Endothelial cell of umbilical vein (primary cell): ENCODE results near the gene ERVK3-1. TPM values are rescaled to one million over a fixed set of nuclear protein-coding genes. Genes with fewer than 3 reads are reported as not detected.

Experiments
- BruUV-seq: library from RNA; stranded (reverse); fragments of 400-500 nt; replicated peaks from 2 replicates; lab custom pipeline; 2021; lab: Mats Ljungman, UMichigan
- CTCF ChIA-PET: fragments of 300-600, 350-600 bp; sonication (Branson Sonifier 250); formaldehyde crosslinking; loops from one replicate; lab custom pipeline; 2021; ENCODE audit warnings: antibody characterized with exemption, inconsistent platforms; lab: Charles Lee
- POLR2A ChIA-PET: fragments of 300-600, 350-600 bp; sonication (Branson Sonifier 250); formaldehyde crosslinking; loops from one replicate; lab custom pipeline; 2021; ENCODE audit warnings: antibody characterized with exemption, inconsistent platforms; lab: Charles Lee
- DNase-seq: peaks from one replicate; pipeline ENCODE4 v3.0.0-alpha.2; 2011; ENCODE audit warnings: low read depth, low spot score
- FAIRE-seq: peaks from 2 replicates; lab custom pipeline; 2011; peaks lifted over from hg19 to GRCh38; lab: Jason Lieb, UNC
- H2AFZ ChIP-seq: 2 replicates; pipeline ENCODE4 v1.6.0; 2012; ENCODE audit warnings: low read depth, low read length, control low read depth, inconsistent platforms
- H3K27ac ChIP-seq: 2 replicates; pipeline ENCODE4 v1.5.1; 2011; ENCODE audit warnings: low read depth, mild to moderate bottlenecking, control low read depth, low read length, moderate library complexity; ENCODE audit not compliant: insufficient read depth
- H3K27me3 ChIP-seq, 2 experiments: 2 replicates each; pipeline versions ENCODE4 v1.6.0 to v1.6.1; 2011; ENCODE audit warnings: low read length in 2 of 2, mixed read lengths in 1 of 2; ENCODE audit not compliant: control insufficient read depth in 2 of 2, insufficient read depth in 2 of 2
- H3K36me3 ChIP-seq, 2 experiments: 2 replicates in 1 of 2; 3 replicates in 1 of 2; pipeline ENCODE4 v1.5.1; 2011; ENCODE audit warnings: low read length in 2 of 2, mild to moderate bottlenecking in 1 of 2, moderate library complexity in 1 of 2; ENCODE audit not compliant: control insufficient read depth in 2 of 2, insufficient read depth in 2 of 2; ENCODE audit errors: extremely low read depth in 1 of 2
- H3K4me1 ChIP-seq: 3 replicates; pipeline ENCODE4 v1.5.1; 2011; ENCODE audit warnings: mild to moderate bottlenecking, low read length; ENCODE audit not compliant: control insufficient read depth, insufficient read depth; ENCODE audit errors: extremely low read depth
- H3K4me2 ChIP-seq: 2 replicates; pipeline ENCODE4 v1.6.1; 2011; ENCODE audit warnings: low read length, control low read depth, mixed read lengths; ENCODE audit not compliant: insufficient read depth
- H3K4me3 ChIP-seq, 3 experiments: fragments of 200-600 bp in 1 of 3; sonication (generic), shearing (Covaris generic) in 1 of 3; replicated peaks in 1 of 3; 2 replicates each; pipeline ENCODE4 v1.5.1; 2011 to 2016; ENCODE audit warnings: control low read depth in 3 of 3, low read length in 3 of 3, mild to moderate bottlenecking in 2 of 3, inconsistent platforms in 1 of 3, low read depth in 1 of 3, moderate library complexity in 1 of 3; ENCODE audit not compliant: insufficient read depth in 1 of 3
- H3K79me2 ChIP-seq: 2 replicates; pipeline ENCODE4 v1.6.0; 2012; ENCODE audit warnings: low read length, inconsistent platforms; ENCODE audit not compliant: control insufficient read depth, insufficient read depth
- H3K9ac ChIP-seq: replicated peaks from 2 replicates; pipeline ENCODE3; 2011; ENCODE audit warnings: low read length, control low read depth; ENCODE audit not compliant: insufficient read depth; ENCODE audit errors: extremely low read depth
- H3K9me1 ChIP-seq: replicated peaks from 3 replicates; pipeline ENCODE4 v1.6.0; 2011; ENCODE audit warnings: mild to moderate bottlenecking, low read length; ENCODE audit not compliant: control insufficient read depth, insufficient read depth; ENCODE audit errors: extremely low read depth
- H3K9me3 ChIP-seq: replicated peaks from 2 replicates; pipeline ENCODE4 v1.5.1; 2012; ENCODE audit warnings: low read length, inconsistent platforms; ENCODE audit not compliant: control insufficient read depth, insufficient read depth
- H4K20me1 ChIP-seq: replicated peaks from 2 replicates; pipeline ENCODE3; 2011; ENCODE audit warnings: mild to moderate bottlenecking, low read length; ENCODE audit not compliant: control insufficient read depth, insufficient read depth; ENCODE audit errors: extremely low read depth
- FOS ChIP-seq: IDR thresholded peaks from 2 replicates; pipeline ENCODE4 v1.6.1; 2011; ENCODE audit warnings: mild to moderate bottlenecking, low read length, moderate library complexity, borderline replicate concordance; ENCODE audit not compliant: insufficient read depth
- GATA2 ChIP-seq: IDR thresholded peaks from 2 replicates; pipeline ENCODE4 v1.7.0; 2011; ENCODE audit warnings: low read depth, mild to moderate bottlenecking, moderate library complexity, mixed read lengths, low read length; ENCODE audit not compliant: insufficient read length, insufficient read depth
- JUN ChIP-seq: IDR thresholded peaks from 2 replicates; pipeline ENCODE4 v1.6.1; 2011; ENCODE audit warnings: borderline replicate concordance, low read depth; ENCODE audit not compliant: insufficient read length, insufficient read depth
- MYC ChIP-seq: IDR thresholded peaks from one replicate; pipeline ENCODE4 v1.6.1; 2011; ENCODE audit warnings: mild to moderate bottlenecking, low read depth, low read length
- POLR2AphosphoS5 ChIP-seq: IDR thresholded peaks from 2 replicates; pipeline ENCODE4 v1.6.1; 2012; ENCODE audit warnings: low read depth, mild to moderate bottlenecking, control low read depth, low read length, moderate library complexity; ENCODE audit not compliant: insufficient read depth
- dilution Hi-C: fragments of 300-500 bp; cut with MboI; formaldehyde crosslinking; loops from one replicate; pipeline ENCODE4 v1.15.0; 2019; ENCODE audit warnings: low sequenced_read_pairs; ENCODE audit not compliant: extremely low pct_ligation_motif_present
- intact Hi-C: fragments of 100-400 bp; cut with micrococcal nuclease; formaldehyde crosslinking; loops from one replicate; pipeline ENCODE4 v1.10.0; 2022
- polyA plus RNA-seq, 4 experiments: library from polyadenylated mRNA; depleted of rRNA in 3 of 4; stranded (reverse) in 3 of 4; unstranded in 1 of 4; fragments of >200 nt; gene quantifications; 2 replicates each; pipeline versions ENCODE4 v1.2.1 to v1.2.3, GENCODE V29; 2011 to 2012; ENCODE audit warnings: missing spikeins in 1 of 4
- total RNA-seq: library from RNA; stranded (reverse); gene quantifications from 2 replicates; pipeline ENCODE4 v1.2.3, GENCODE V29; 2021
- TF ChIP-seq, protein P1 (sequence below), 2 donors: IDR thresholded peaks; 1 replicate in 1 of 2; 2 replicates in 1 of 2; pipeline ENCODE4 v1.5.1; 2011; ENCODE audit warnings: low read length in 2 of 2, mild to moderate bottlenecking in 2 of 2, moderate library complexity in 2 of 2, control low read depth in 1 of 2, inconsistent platforms in 1 of 2, low read depth in 1 of 2; ENCODE audit not compliant: insufficient read depth in 1 of 2; ENCODE audit errors: extremely low read depth in 1 of 2
- TF ChIP-seq, protein P2 (sequence below): IDR thresholded peaks from 2 replicates; pipeline ENCODE4 v1.6.1; 2011; ENCODE audit not compliant: insufficient read depth, insufficient read length

ERVK3-1 gene
- total and polyA plus RNA-seq, 2 donors (not counting 3 experiments of a cell fraction or from before 2014, with no cell fraction given) = 25.8 to 29.3 TPM

DNA sequence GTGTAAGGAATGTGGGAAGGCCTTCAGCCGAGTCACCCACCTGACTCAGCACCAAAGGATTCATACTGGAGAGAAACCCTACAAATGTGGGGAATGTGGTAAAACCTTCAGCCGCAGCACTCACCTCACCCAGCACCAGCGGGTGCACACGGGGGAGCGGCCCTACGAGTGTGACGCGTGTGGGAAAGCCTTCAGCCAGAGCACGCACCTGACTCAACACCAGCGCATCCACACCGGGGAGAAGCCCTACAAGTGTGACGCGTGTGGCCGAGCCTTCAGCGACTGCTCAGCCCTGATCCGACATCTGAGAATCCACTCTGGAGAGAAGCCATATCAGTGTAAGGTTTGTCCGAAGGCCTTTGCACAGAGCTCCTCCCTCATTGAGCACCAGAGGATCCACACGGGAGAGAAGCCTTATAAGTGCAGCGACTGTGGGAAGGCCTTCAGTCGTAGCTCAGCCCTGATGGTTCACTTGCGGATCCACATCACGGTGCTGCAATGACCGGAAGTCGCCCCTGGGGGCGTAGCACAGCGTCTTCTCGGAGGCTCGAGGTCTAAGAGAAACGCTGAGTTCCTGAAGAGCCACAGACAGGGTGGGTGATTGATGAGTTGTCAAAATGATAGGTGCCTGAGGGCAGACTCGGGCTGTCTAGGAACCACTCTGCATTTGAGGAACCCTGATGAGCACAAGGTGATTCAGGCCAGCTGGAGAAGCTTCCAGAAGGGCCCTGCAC lies 33.8 kb downstream of the ERVK3-1 start:
- intact Hi-C loops = no loop called here
- no peaks in the 10 kb centered on the region for H3K27me3 ChIP-seq
- dilution Hi-C loops = no loop called here
- no peaks in the 10 kb centered on the region for H3K4me1 ChIP-seq
- peaks cover 0 to 22% of the 10 kb centered on the region in 2 experiments for H3K36me3 ChIP-seq
- no peak overlapping the region for H3K4me2 ChIP-seq
- ChIA-PET CTCF (interaction anchor here (1.4 kb wide), 1 partner anchor 11 kb away, joined by 3 read pairs; no protein-coding TSS in a partner anchor), POLR2A (no interaction called here)
- H3K9me1 ChIP-seq = no peaks in the 10 kb centered on the region
- no peak overlapping the region for H3K9ac ChIP-seq
- BruUV-seq = no TSS peak
- no peaks in the 10 kb centered on the region for H4K20me1 ChIP-seq
- H2AFZ ChIP-seq = no peak overlapping the region
- no peak overlapping the region for H3K4me3 ChIP-seq
- peaks cover 2% of the 10 kb centered on the region for H3K9me3 ChIP-seq
- no peak overlapping the region for H3K27ac ChIP-seq
- H3K79me2 ChIP-seq = no peaks in the 10 kb centered on the region
- FAIRE-seq (no peak), DNase-seq (no peak)
- no peak for TF ChIP-seq FOS
- no peak for TF ChIP-seq JUN
- no peak for TF ChIP-seq GATA2
- TF ChIP-seq, protein P1, sequence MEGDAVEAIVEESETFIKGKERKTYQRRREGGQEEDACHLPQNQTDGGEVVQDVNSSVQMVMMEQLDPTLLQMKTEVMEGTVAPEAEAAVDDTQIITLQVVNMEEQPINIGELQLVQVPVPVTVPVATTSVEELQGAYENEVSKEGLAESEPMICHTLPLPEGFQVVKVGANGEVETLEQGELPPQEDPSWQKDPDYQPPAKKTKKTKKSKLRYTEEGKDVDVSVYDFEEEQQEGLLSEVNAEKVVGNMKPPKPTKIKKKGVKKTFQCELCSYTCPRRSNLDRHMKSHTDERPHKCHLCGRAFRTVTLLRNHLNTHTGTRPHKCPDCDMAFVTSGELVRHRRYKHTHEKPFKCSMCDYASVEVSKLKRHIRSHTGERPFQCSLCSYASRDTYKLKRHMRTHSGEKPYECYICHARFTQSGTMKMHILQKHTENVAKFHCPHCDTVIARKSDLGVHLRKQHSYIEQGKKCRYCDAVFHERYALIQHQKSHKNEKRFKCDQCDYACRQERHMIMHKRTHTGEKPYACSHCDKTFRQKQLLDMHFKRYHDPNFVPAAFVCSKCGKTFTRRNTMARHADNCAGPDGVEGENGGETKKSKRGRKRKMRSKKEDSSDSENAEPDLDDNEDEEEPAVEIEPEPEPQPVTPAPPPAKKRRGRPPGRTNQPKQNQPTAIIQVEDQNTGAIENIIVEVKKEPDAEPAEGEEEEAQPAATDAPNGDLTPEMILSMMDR (IDR thresholded peaks at IDR 0.05; ENCODE audit: extremely low read depth in 1 of 2, insufficient read depth in 1 of 2, low read depth in 1 of 2, low read length in 2 of 2) = no peak
- no peak for TF ChIP-seq POLR2AphosphoS5
- no peak for TF ChIP-seq MYC
- TF ChIP-seq, protein P2, sequence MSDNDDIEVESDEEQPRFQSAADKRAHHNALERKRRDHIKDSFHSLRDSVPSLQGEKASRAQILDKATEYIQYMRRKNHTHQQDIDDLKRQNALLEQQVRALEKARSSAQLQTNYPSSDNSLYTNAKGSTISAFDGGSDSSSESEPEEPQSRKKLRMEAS = no peak
